ENCODE results near the gene ZKSCAN7. TPM values are rescaled to one million over a fixed set of nuclear protein-coding genes. Genes with fewer than 3 reads are reported as not detected.

ZKSCAN7 gene
- total RNA-seq, 1 donor from 2014 or later, result 21.0 TPM

DNA sequence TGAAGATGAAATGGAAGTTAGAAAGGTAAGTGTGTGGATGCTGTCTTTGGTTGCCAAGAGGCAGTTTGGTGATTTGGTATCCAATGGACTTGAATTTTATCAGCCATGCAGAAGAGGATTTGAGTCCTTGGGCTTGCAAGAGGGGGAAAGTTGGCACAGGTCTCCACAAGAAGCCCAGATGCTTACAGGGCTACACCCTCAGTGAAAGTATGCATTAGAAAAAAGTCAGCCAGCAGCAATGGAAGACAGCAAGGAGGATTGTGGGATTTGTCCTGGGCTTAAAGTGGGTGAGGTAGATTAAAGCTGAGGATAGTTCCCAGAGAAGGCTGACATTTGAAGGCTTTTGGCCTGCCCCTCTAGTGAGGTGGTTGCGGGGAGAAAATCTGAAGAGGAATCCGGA lies 46.8 kb downstream of the ZKSCAN7 start:
- DNase-seq (ENCODE audit: low read depth, low spot score), result no peak
- peaks cover 47% of the 10 kb centered on the region for H3K9me3 Mint-ChIP-seq
- H3K27ac Mint-ChIP-seq (ENCODE audit: unreplicated experiment), result no peak overlapping the region
- no peaks in the 10 kb centered on the region for H3K4me1 Mint-ChIP-seq
- no peak overlapping the region for H3K4me3 Mint-ChIP-seq
- TF ChIP-seq, protein P1, sequence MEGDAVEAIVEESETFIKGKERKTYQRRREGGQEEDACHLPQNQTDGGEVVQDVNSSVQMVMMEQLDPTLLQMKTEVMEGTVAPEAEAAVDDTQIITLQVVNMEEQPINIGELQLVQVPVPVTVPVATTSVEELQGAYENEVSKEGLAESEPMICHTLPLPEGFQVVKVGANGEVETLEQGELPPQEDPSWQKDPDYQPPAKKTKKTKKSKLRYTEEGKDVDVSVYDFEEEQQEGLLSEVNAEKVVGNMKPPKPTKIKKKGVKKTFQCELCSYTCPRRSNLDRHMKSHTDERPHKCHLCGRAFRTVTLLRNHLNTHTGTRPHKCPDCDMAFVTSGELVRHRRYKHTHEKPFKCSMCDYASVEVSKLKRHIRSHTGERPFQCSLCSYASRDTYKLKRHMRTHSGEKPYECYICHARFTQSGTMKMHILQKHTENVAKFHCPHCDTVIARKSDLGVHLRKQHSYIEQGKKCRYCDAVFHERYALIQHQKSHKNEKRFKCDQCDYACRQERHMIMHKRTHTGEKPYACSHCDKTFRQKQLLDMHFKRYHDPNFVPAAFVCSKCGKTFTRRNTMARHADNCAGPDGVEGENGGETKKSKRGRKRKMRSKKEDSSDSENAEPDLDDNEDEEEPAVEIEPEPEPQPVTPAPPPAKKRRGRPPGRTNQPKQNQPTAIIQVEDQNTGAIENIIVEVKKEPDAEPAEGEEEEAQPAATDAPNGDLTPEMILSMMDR (conservative IDR thresholded peaks at IDR 0.05), result no peak
- peaks cover 87% of the 10 kb centered on the region for H3K36me3 Mint-ChIP-seq (ENCODE audit: low read depth)
- no peaks in the 10 kb centered on the region for H3K27me3 Mint-ChIP-seq (ENCODE audit: low read depth)

DNA sequence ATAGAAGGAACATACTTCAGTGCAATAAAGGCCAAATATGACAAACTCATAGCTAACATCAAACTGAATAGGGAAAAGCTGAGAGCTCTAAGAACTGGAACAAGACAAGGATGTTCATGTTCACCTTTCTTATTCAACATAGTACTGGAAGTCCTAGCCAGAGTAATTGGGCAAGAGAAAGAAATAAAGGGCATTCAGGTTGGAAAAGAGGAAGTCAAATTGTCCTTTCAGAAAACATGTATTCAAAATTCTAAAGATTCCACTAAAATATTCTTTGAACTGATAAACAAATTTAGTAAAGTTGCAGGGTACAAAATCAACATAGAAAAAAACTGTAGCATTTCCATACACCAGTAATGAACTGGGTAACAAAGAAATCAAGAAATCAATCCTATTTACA lies 57.7 kb downstream of the ZKSCAN7 start:
- Mint-ChIP-seq H3K4me1 (no peaks in the 10 kb centered on the region), H3K9me3 (peaks cover 20% of the 10 kb centered on the region), H3K36me3 (ENCODE audit: low read depth) (peaks cover 55% of the 10 kb centered on the region), H3K4me3 (no peak overlapping the region), H3K27me3 (ENCODE audit: low read depth) (no peaks in the 10 kb centered on the region), H3K27ac (ENCODE audit: unreplicated experiment) (no peak overlapping the region)
- TF ChIP-seq, protein P1 (conservative IDR thresholded peaks at IDR 0.05), result no peak
- DNase-seq (ENCODE audit: low read depth, low spot score), result no peak

Other genes with a start within 250 kb of the ZKSCAN7 start
- 25.3 and 25.8 TPM in 2 replicates for gene TCAIM, start 216.4 kb upstream of the ZKSCAN7 start, total RNA-seq
- 46.1 and 49.0 TPM in 2 replicates for gene ZNF445, start 77.5 kb upstream of the ZKSCAN7 start, total RNA-seq
- 26.1 and 29.8 TPM in 2 replicates for gene ZNF660, start 29.8 kb downstream of the ZKSCAN7 start, total RNA-seq
- gene ZNF197, start 69.8 kb downstream of the ZKSCAN7 start, total RNA-seq, result 47.4 and 48.4 TPM in 2 replicates
- gene ZNF35, start 93.5 kb downstream of the ZKSCAN7 start, total RNA-seq, result 23.0 and 24.5 TPM in 2 replicates
- not detected in 2 replicates for gene ZNF502, start 157.5 kb downstream of the ZKSCAN7 start, total RNA-seq
- 5.3 and 6.2 TPM in 2 replicates for gene ZNF501, start 174.4 kb downstream of the ZKSCAN7 start, total RNA-seq
- 36.6 and 44.8 TPM in 2 replicates for gene KIAA1143, start 206.4 kb downstream of the ZKSCAN7 start, total RNA-seq
- gene KIF15, start 206.6 kb downstream of the ZKSCAN7 start, total RNA-seq, result 49.0 and 51.3 TPM in 2 replicates